ENCODE results near the gene ASAP2.

The ASAP2 gene

DNA sequence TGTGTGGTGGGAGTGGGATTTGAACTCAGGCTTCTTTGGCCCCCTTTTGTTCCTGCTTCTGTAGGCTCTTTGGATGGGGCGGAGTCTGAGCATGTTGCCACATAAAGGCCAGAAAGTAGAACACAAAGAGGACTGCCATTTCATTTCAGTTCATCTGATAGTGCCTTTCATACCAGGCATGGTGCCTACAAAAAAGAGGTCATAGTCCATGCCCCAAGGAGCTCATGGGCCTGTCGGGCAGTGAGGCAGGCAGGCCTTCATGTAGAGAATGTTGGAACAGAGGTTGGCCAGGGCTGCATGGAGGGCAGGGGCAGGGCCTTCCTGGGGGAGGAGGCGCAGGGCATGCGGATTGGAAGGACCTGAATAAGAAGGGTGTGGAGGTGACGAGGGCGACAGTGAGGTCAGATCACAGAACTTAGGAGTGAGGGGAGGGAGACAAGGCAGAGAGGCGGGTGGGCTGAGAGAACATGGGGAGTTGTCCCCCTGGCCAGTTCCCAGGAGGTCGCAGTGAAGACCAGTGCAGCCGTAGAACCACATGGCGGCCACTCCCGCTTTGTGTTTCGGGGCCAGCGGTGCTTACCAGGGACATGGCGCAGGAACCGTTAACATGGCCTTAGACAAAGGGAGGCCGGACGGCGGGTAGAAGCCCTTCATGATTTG, 167.6 kb downstream of the ASAP2 start:
- Histone ChIP-seq H3K27ac (no peak overlapping the region), H3K4me1 (ENCODE audit: control insufficient read depth in 1 of 2, insufficient read depth in 1 of 2, low read depth in 1 of 2, low read length in 1 of 2) (no peaks in the 10 kb centered on the region), H3K4me3 (ENCODE audit: low read depth in 1 of 2, low read length in 1 of 2) (no peak overlapping the region), H3K9me3 (no peaks in the 10 kb centered on the region), H3K27me3 (no peaks in the 10 kb centered on the region), H3K36me3 (no peaks in the 10 kb centered on the region)
- TF ChIP-seq, protein P1, sequence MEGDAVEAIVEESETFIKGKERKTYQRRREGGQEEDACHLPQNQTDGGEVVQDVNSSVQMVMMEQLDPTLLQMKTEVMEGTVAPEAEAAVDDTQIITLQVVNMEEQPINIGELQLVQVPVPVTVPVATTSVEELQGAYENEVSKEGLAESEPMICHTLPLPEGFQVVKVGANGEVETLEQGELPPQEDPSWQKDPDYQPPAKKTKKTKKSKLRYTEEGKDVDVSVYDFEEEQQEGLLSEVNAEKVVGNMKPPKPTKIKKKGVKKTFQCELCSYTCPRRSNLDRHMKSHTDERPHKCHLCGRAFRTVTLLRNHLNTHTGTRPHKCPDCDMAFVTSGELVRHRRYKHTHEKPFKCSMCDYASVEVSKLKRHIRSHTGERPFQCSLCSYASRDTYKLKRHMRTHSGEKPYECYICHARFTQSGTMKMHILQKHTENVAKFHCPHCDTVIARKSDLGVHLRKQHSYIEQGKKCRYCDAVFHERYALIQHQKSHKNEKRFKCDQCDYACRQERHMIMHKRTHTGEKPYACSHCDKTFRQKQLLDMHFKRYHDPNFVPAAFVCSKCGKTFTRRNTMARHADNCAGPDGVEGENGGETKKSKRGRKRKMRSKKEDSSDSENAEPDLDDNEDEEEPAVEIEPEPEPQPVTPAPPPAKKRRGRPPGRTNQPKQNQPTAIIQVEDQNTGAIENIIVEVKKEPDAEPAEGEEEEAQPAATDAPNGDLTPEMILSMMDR (IDR thresholded peaks at IDR 0.05) = no peak

DNA sequence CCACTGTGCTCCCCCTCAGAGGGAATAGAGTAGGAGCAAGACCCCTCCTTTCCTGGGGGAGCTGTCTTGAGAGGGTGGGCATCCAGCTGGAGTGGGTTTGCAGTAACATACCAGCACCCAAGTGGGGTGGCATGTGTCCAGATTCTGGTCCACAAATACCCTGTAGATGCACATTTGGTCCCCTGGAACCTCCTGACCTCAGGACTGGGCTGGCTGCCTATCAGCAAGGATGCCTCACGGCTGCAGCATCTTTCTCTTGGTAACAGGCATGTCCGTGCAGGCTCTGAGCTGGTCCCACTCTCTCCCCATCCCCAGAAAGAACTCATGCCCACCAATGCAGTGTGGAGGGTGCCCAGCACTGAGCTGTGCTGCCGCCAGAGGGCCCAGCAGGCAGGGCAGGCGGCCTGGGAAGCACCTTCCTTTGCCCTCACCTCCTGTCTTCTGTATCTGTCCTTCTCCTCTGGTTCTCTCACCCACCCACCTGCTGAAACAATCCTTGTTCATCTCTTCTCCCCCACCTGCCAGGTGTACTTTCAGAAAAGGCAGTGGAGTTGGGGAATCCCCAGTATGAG, 169.3 kb downstream of the ASAP2 start:
- no peak overlapping the region for H3K27ac ChIP-seq
- no peaks in the 10 kb centered on the region for H3K36me3 ChIP-seq
- H3K4me3 ChIP-seq (ENCODE audit: low read depth in 1 of 2, low read length in 1 of 2) = no peak overlapping the region
- TF ChIP-seq, protein P1 (IDR thresholded peaks at IDR 0.05) = no peak
- no peaks in the 10 kb centered on the region for H3K4me1 ChIP-seq (ENCODE audit: control insufficient read depth in 1 of 2, insufficient read depth in 1 of 2, low read depth in 1 of 2, low read length in 1 of 2)
- H3K9me3 ChIP-seq = no peaks in the 10 kb centered on the region
- H3K27me3 ChIP-seq = no peaks in the 10 kb centered on the region

DNA sequence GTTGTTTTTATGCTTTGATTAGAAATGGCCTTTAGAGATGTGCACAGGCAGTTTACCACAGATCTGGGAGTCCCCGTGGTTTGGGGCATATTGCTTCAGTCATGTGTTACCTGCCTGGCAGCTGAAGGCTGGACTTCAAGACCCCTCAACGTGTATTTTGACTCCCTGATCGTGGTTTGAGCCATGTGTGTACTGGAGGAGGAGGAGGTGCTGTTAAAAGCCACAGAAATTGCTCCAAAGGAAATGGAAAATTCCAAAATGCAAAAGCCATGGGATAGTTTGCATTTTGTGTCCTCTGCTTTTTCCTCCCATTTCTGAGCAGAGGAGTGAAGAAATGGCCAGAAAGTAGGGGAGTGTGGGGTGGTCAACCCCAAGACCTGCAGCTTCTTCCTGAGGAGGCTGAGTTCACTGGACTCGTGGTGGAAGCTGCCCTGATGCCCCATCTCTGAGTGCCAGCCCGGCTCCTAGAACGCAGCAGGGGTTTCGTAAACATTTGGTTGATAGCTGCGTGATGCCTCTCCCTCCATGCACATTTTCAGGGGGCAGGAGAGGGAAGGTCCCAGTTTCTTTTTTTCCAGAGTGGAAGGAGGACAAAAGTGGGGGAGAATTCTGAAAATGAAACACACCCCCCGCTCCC, 171.0 kb downstream of the ASAP2 start:
- no peaks in the 10 kb centered on the region for H3K9me3 ChIP-seq
- H3K4me3 ChIP-seq (ENCODE audit: low read depth in 1 of 2, low read length in 1 of 2) = no peak overlapping the region
- H3K27me3 ChIP-seq = no peaks in the 10 kb centered on the region
- H3K27ac ChIP-seq = no peak overlapping the region
- H3K4me1 ChIP-seq (ENCODE audit: control insufficient read depth in 1 of 2, insufficient read depth in 1 of 2, low read depth in 1 of 2, low read length in 1 of 2) = no peaks in the 10 kb centered on the region
- H3K36me3 ChIP-seq = no peaks in the 10 kb centered on the region
- TF ChIP-seq, protein P1 (IDR thresholded peaks at IDR 0.05) = no peak

DNA sequence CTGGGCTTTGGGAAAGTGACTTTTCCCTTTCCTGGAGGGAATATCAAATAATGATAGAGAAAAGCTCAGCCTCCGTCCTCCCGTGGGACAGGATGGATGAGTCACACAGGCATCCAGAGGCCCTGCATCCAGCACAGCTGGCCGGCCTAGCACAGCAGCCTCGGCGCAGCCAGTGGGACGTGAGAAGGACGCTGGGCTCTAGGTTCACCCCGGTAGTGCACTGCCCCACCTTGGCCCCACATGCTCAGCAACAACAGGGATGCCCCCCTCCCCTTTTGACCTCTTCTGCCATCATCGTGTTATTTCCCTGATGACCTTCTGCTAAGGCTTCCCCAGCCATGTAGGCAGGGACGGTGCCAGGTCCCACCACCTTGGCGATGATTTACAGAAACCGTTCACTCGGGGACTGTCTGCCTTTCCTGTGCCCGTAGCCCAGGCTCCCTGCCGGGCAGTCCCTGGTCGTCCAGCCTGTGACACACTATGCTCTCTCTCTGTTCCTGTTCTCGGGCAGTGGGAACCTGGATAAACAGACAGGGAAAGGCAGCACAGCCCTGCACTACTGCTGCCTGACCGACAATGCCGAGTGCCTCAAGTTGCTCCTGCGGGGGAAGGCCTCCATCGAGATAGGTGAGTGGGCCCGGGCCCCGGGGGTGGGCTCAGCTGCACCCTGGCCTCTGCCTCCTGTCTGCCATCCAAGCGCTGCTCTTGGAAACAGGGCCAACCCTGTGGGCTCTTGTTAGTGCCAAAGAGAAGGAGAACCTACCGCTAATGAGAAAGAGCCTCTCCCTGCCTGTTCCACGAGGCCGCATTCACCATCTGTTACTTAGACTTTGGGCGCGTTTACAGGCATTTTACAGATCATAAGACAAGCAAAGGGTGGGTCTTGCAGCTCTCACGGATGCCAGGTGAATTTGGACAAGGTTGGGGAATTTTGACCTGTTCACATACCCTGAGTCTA, 172.1 kb downstream of the ASAP2 start:
- TF ChIP-seq, protein P1 (IDR thresholded peaks at IDR 0.05) = no peak
- no peaks in the 10 kb centered on the region for H3K36me3 ChIP-seq
- no peak overlapping the region for H3K27ac ChIP-seq
- no peaks in the 10 kb centered on the region for H3K9me3 ChIP-seq
- no peaks in the 10 kb centered on the region for H3K4me1 ChIP-seq (ENCODE audit: control insufficient read depth in 1 of 2, insufficient read depth in 1 of 2, low read depth in 1 of 2, low read length in 1 of 2)
- no peaks in the 10 kb centered on the region for H3K27me3 ChIP-seq
- no peak overlapping the region for H3K4me3 ChIP-seq (ENCODE audit: low read depth in 1 of 2, low read length in 1 of 2)

DNA sequence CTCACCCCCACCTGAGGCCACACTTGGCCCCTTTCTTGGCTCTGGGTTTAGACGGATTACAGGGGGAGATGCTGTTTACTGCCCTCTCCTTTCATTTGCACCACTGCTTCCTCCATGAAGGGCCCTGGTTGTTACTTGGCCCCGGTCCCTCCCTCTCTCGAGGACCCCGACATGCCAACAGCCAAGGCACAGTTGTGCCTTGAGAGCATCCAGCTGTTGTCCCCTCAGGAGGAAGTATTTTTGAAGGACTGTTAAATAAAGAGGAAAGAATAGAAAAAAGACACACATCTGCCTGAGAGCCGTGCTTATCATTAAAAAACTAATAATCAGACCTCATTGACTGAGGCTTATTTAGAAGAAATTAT, 172.8 kb downstream of the ASAP2 start:
- TF ChIP-seq, protein P1 (IDR thresholded peaks at IDR 0.05) = no peak
- Histone ChIP-seq H3K9me3 (no peaks in the 10 kb centered on the region), H3K27ac (no peak overlapping the region), H3K4me1 (ENCODE audit: control insufficient read depth in 1 of 2, insufficient read depth in 1 of 2, low read depth in 1 of 2, low read length in 1 of 2) (no peaks in the 10 kb centered on the region), H3K27me3 (no peaks in the 10 kb centered on the region), H3K36me3 (no peaks in the 10 kb centered on the region), H3K4me3 (ENCODE audit: low read depth in 1 of 2, low read length in 1 of 2) (no peak overlapping the region)
